ENCODE measurements around the gene HSPE1. TPM values are rescaled to one million over a fixed set of nuclear protein-coding genes. Genes with fewer than 3 reads are reported as not detected.

The HSPE1 gene
- total and polyA plus RNA-seq, 2 donors (not counting 3 experiments of a cell fraction or from before 2014, with no cell fraction given) = 59.8 to 145 TPM

DNA sequence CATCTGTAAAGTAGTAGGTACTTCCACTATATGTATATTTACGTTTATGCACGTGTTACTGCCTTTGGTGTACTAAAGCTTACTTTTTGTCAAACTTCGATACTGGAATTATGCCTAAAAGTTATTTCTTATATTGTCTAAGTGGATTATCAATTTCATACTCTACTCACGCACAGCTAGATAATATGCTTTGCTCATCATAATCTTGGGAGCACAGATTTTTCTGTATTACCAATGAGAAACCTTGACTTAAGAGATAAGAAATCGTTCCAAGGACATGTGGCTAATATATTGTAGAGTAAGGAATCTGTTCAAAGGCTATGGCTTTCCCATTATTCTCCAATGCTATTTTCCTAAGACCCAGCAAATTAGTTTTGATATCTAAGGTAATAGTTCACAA, 6.5 kb downstream of the HSPE1 start:
- Histone ChIP-seq H2AFZ (ENCODE audit: low read depth, low read length) (no peak overlapping the region), H3K4me1 (ENCODE audit: control insufficient read depth, extremely low read depth, insufficient read depth, low read length) (peaks cover 9% of the 10 kb centered on the region), H3K9me3 (replicated peaks; ENCODE audit: control insufficient read depth, insufficient read depth, low read length) (no peaks in the 10 kb centered on the region), H4K20me1 (replicated peaks; ENCODE audit: control insufficient read depth, extremely low read depth, insufficient read depth, low read length) (no peaks in the 10 kb centered on the region), H3K9ac (replicated peaks; ENCODE audit: extremely low read depth, insufficient read depth, low read length) (no peak overlapping the region), H3K9me1 (replicated peaks; ENCODE audit: control insufficient read depth, extremely low read depth, insufficient read depth, low read length) (no peaks in the 10 kb centered on the region), H3K27me3 (ENCODE audit: control insufficient read depth in 2 of 2, insufficient read depth in 2 of 2, low read length in 2 of 2) (no peaks in the 10 kb centered on the region), H3K27ac (ENCODE audit: insufficient read depth, low read depth, low read length) (no peak overlapping the region), H3K36me3 (ENCODE audit: control insufficient read depth in 2 of 2, extremely low read depth in 1 of 2, insufficient read depth in 2 of 2, low read length in 2 of 2) (peaks cover 2 to 4% of the 10 kb centered on the region in 2 experiments), H3K4me2 (ENCODE audit: insufficient read depth, low read length) (no peak overlapping the region), H3K79me2 (ENCODE audit: control insufficient read depth, insufficient read depth, low read length) (peaks cover 15% of the 10 kb centered on the region), H3K4me3 (replicated peaks in 1 of 3; ENCODE audit: insufficient read depth in 1 of 3, low read depth in 1 of 3, low read length in 3 of 3) (no peak overlapping the region)
- TF ChIP-seq, protein P1, sequence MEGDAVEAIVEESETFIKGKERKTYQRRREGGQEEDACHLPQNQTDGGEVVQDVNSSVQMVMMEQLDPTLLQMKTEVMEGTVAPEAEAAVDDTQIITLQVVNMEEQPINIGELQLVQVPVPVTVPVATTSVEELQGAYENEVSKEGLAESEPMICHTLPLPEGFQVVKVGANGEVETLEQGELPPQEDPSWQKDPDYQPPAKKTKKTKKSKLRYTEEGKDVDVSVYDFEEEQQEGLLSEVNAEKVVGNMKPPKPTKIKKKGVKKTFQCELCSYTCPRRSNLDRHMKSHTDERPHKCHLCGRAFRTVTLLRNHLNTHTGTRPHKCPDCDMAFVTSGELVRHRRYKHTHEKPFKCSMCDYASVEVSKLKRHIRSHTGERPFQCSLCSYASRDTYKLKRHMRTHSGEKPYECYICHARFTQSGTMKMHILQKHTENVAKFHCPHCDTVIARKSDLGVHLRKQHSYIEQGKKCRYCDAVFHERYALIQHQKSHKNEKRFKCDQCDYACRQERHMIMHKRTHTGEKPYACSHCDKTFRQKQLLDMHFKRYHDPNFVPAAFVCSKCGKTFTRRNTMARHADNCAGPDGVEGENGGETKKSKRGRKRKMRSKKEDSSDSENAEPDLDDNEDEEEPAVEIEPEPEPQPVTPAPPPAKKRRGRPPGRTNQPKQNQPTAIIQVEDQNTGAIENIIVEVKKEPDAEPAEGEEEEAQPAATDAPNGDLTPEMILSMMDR (IDR thresholded peaks at IDR 0.05; ENCODE audit: extremely low read depth in 1 of 2, insufficient read depth in 1 of 2, low read depth in 1 of 2, low read length in 2 of 2) = no peak
- no peak for TF ChIP-seq GATA2 (IDR thresholded peaks at IDR 0.05; ENCODE audit: insufficient read depth, insufficient read length, low read depth, low read length)
- TF ChIP-seq, protein P2, sequence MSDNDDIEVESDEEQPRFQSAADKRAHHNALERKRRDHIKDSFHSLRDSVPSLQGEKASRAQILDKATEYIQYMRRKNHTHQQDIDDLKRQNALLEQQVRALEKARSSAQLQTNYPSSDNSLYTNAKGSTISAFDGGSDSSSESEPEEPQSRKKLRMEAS (IDR thresholded peaks at IDR 0.05; ENCODE audit: insufficient read depth, insufficient read length) = no peak
- TF ChIP-seq FOS (IDR thresholded peaks at IDR 0.05; ENCODE audit: borderline replicate concordance, insufficient read depth, low read length) = no peak
- TF ChIP-seq JUN (IDR thresholded peaks at IDR 0.05; ENCODE audit: borderline replicate concordance, insufficient read depth, insufficient read length, low read depth) = no peak
- TF ChIP-seq POLR2A (IDR thresholded peaks at IDR 0.05; ENCODE audit: low read depth, low read length) = no peak
- no peak for TF ChIP-seq POLR2AphosphoS5 (IDR thresholded peaks at IDR 0.05; ENCODE audit: insufficient read depth, low read depth, low read length)
- no peak for TF ChIP-seq EZH2 (IDR thresholded peaks at IDR 0.05; ENCODE audit: borderline replicate concordance, low read depth, low read length, severe bottlenecking)
- TF ChIP-seq MYC (IDR thresholded peaks at IDR 0.05; ENCODE audit: low read depth, low read length) = no peak
- dilution Hi-C loops (cut with MboI; ENCODE audit: extremely low pct_ligation_motif_present, low sequenced_read_pairs) = no loop called here
- ChIA-PET CTCF (interaction anchor here (1.1 kb wide), 1 partner anchor 16 kb away, joined by 3 read pairs; no protein-coding TSS in a partner anchor), POLR2A (interaction anchor here (0.6 kb wide), 1 partner anchor 9 kb away, joined by 3 read pairs; the partner anchor contains the start of gene MOB4)
- FAIRE-seq (no peak), DNase-seq (ENCODE audit: low read depth, low spot score) (no peak)
- intact Hi-C loops (cut with micrococcal nuclease) = no loop called here
- no TSS peak for BruUV-seq (replicated peaks)
